Mesothelial cell of epicardium (in vitro differentiated cells): Measurements from ENCODE around the gene DIP2C. TPM values are rescaled to one million over a fixed set of nuclear protein-coding genes. Genes with fewer than 3 reads are reported as not detected.

Experiments used
- DNase-seq, 2 experiments: peaks; one replicate each; pipeline ENCODE4 v3.0.0; 2021; ENCODE audit warnings: low spot score in 2 of 2; ENCODE audit not compliant: unreplicated experiment in 2 of 2
- H3K27ac Mint-ChIP-seq: 2 replicates; pipeline ENCODE4 v1.8.0; 2021; ENCODE audit warnings: mixed read lengths
- H3K27me3 Mint-ChIP-seq: 2 replicates; pipeline ENCODE4 v1.8.0; 2021; ENCODE audit warnings: low read depth, mixed read lengths
- H3K36me3 Mint-ChIP-seq: 2 replicates; pipeline ENCODE4 v1.8.0; 2021; ENCODE audit warnings: mixed read lengths
- H3K4me1 Mint-ChIP-seq: 2 replicates; pipeline ENCODE4 v1.8.0; 2021; ENCODE audit warnings: mixed read lengths
- H3K4me3 Mint-ChIP-seq: 2 replicates; pipeline ENCODE4 v1.8.0; 2021; ENCODE audit warnings: mild to moderate bottlenecking, moderate library complexity, mixed read lengths
- H3K9me3 Mint-ChIP-seq: 2 replicates; pipeline ENCODE4 v1.8.0; 2021; ENCODE audit warnings: mixed read lengths
- total RNA-seq: library from RNA; stranded (reverse); gene quantifications from 3 replicates; pipeline ENCODE4 v1.2.1, GENCODE V29; 2021
- TF ChIP-seq, protein P1 (sequence below): fragments of 200-600 bp; sonication (generic); IDR thresholded peaks from one replicate; pipeline ENCODE4 v1.5.0; 2021; ENCODE audit warnings: antibody characterized with exemption; ENCODE audit not compliant: unreplicated experiment

DIP2C gene
- total RNA-seq, 1 donor from 2014 or later: 30.3 TPM

DNA sequence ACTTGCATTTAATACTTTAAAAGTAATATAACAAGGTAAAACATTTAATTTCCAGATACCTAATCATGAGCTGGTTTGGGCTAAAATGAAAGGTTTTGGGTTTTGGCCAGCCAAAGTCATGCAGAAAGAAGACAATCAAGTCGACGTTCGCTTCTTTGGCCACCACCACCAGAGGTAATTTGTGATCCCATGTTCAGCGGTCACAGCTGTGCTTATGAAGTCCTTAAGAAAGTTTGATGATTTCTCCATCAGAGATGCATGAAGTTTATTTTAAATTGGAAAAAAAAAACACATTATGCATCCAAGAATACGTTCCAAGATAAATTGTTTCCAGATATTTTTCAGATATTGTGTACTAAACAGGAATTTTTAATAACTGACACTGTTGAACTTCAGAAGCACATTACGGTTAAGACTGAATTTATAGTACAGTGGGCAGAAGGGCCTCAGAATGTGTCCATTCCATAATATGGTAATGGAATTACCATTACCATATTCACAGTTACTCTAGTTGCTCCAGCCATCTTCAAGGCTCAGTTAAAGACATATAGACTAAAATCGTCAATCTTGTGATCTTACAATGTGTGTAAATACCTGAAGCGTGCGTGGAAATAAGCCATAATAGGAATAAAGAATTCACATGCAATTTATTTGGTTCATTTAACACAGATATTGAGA lies 447.4 kb downstream of the DIP2C start:
- H3K9me3 Mint-ChIP-seq: no peaks in the 10 kb centered on the region
- peaks cover 2% of the 10 kb centered on the region for H3K4me1 Mint-ChIP-seq
- no peaks in the 10 kb centered on the region for H3K27me3 Mint-ChIP-seq
- TF ChIP-seq, protein P1, sequence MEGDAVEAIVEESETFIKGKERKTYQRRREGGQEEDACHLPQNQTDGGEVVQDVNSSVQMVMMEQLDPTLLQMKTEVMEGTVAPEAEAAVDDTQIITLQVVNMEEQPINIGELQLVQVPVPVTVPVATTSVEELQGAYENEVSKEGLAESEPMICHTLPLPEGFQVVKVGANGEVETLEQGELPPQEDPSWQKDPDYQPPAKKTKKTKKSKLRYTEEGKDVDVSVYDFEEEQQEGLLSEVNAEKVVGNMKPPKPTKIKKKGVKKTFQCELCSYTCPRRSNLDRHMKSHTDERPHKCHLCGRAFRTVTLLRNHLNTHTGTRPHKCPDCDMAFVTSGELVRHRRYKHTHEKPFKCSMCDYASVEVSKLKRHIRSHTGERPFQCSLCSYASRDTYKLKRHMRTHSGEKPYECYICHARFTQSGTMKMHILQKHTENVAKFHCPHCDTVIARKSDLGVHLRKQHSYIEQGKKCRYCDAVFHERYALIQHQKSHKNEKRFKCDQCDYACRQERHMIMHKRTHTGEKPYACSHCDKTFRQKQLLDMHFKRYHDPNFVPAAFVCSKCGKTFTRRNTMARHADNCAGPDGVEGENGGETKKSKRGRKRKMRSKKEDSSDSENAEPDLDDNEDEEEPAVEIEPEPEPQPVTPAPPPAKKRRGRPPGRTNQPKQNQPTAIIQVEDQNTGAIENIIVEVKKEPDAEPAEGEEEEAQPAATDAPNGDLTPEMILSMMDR: no peak
- H3K27ac Mint-ChIP-seq: no peak overlapping the region
- H3K4me3 Mint-ChIP-seq: no peak overlapping the region
- no peak for DNase-seq
- H3K36me3 Mint-ChIP-seq: peaks cover 19% of the 10 kb centered on the region

DNA sequence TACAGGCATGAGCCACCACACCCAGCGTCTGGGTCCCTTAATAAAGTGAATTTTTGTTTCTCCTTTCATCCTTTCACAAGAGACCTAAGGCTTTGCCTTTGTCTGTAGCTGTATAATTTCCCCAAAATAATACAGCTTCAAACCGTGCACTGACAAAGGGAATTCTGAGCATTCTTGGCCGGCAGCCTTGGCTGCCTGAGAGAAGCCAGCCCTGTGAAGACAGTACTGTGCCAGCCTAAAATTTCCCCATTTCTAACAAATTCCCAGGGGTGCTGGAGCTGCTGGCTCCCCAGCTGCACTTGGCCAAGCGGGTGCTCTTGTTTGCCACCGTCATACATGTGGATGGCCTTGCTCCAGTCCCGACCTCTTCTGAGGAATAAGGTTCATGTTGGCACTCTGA lies 448.0 kb downstream of the DIP2C start:
- H3K4me3 Mint-ChIP-seq: no peak overlapping the region
- no peaks in the 10 kb centered on the region for H3K27me3 Mint-ChIP-seq
- TF ChIP-seq, protein P1: no peak
- peaks cover 2% of the 10 kb centered on the region for H3K4me1 Mint-ChIP-seq
- DNase-seq: no peak
- H3K36me3 Mint-ChIP-seq: peaks cover 15% of the 10 kb centered on the region
- no peak overlapping the region for H3K27ac Mint-ChIP-seq
- no peaks in the 10 kb centered on the region for H3K9me3 Mint-ChIP-seq

DNA sequence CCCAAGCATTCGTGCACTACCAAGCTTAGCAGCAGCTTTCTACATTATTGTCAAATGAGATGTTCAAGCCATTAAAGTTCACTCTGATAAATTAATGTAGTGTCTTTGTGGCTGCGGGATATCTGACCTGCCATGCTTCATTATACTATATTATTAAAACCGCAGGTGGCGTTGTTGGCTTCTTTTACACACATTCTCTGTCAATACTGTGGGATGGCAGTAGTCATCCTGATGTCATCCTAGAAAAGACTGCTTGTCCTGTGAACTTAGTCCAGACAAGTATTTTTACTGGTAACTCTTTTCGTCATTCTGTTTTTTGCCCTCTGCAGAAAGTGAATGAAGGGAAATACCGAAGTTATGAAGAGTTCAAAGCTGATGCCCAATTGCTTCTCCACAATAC lies 450.4 kb downstream of the DIP2C start:
- TF ChIP-seq, protein P1: no peak
- H3K27ac Mint-ChIP-seq: no peak overlapping the region
- no peaks in the 10 kb centered on the region for H3K9me3 Mint-ChIP-seq
- H3K4me3 Mint-ChIP-seq: no peak overlapping the region
- peaks cover 15% of the 10 kb centered on the region for H3K4me1 Mint-ChIP-seq
- peaks cover 9% of the 10 kb centered on the region for H3K36me3 Mint-ChIP-seq
- no peak for DNase-seq
- H3K27me3 Mint-ChIP-seq: no peaks in the 10 kb centered on the region

DNA sequence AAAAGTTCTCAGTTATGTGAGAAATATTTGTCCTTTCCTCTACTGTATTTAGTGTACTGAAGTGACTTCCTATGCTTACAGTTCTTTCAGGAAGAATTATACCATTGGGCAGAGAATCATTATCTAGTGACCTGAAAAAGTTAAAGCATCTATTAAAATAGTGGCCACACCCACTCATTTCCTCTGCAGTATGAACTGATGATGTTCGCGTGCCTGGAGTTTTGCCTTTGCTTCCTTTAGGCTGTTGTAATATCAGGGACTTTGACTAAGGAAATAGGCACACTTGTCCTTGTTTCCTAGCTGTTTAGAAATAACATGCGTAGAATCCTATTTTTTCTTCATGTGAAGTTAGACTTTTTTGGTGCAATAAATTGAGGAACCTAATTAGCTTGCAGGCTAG lies 453.6 kb downstream of the DIP2C start:
- no peak for DNase-seq
- H3K27ac Mint-ChIP-seq: peak overlapping the region; percentile 27
- peaks cover 12% of the 10 kb centered on the region for H3K36me3 Mint-ChIP-seq
- TF ChIP-seq, protein P1: no peak
- H3K27me3 Mint-ChIP-seq: no peaks in the 10 kb centered on the region
- no peaks in the 10 kb centered on the region for H3K9me3 Mint-ChIP-seq
- peaks cover 17% of the 10 kb centered on the region for H3K4me1 Mint-ChIP-seq
- no peak overlapping the region for H3K4me3 Mint-ChIP-seq

DNA sequence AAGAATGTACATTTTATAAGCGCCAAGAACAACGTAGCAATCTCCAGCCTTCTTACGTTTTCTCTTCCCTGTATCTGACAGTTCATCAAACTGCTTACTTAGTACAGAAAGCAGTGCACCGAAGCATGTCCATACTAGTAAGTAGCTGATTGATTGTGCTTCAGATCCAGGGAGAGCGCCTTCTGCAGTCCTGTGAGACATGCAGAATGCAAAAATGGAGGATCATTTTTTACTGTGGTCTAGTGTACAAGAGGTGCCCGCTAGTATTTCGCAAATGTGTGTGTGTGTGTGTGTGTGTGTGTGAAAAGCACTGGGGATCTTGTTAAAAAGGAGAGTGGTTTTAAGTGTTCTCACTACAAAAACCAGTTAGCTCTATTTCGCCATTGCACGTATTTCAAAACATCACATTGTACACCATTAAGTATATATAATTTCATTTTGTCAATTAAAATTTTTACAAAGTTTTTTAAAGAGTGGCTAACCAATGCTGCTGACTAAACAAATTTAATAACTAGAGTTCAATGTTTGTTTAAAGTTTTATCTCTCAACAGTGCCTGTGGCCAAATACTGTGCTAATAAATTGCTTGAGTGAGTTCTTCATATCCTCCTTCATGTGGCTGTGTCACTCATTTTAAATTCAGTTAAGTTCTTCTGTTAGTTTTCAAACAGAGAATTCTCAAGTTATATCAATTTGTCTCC lies 454.6 kb downstream of the DIP2C start:
- peaks cover 17% of the 10 kb centered on the region for H3K4me1 Mint-ChIP-seq
- TF ChIP-seq, protein P1: no peak
- no peaks in the 10 kb centered on the region for H3K9me3 Mint-ChIP-seq
- H3K27me3 Mint-ChIP-seq: no peaks in the 10 kb centered on the region
- peaks cover 12% of the 10 kb centered on the region for H3K36me3 Mint-ChIP-seq
- peak overlapping the region; percentile 67 for H3K27ac Mint-ChIP-seq
- no peak for DNase-seq
- no peak overlapping the region for H3K4me3 Mint-ChIP-seq
